Umbilical cord (tissue), 2 donors: ENCODE data around the gene MAML2. TPM values are rescaled to one million over a fixed set of nuclear protein-coding genes. Genes with fewer than 3 reads are reported as not detected.

Source experiments
- DNase-seq: peaks from one replicate; pipeline ENCODE4 v3.0.0-alpha.2; 2015; ENCODE audit warnings: low spot score
- total RNA-seq: library from RNA; depleted of rRNA; stranded (reverse); fragments of >200 nt; gene quantifications from one replicate; pipeline ENCODE4 v1.2.3, GENCODE V29; 2014; ENCODE audit warnings: low replicate concordance; ENCODE audit not compliant: insufficient read depth

MAML2 gene
- total RNA-seq, 1 donor from 2014 or later = 17.1 TPM

GRCh38 chr11:96318850-96319249, 24.1 kb downstream of the MAML2 start:
- DNase-seq = no peak

GRCh38 chr11:96318399-96318798, 24.6 kb downstream of the MAML2 start:
- DNase-seq = no peak

- DNase-seq = peak; percentile 61
Measured at GRCh38 chr11:96317985-96318384, 25.0 kb downstream of the MAML2 start.

GRCh38 chr11:96317571-96317970, 25.4 kb downstream of the MAML2 start:
- no peak for DNase-seq

GRCh38 chr11:96316869-96317268, 26.1 kb downstream of the MAML2 start:
- peak; percentile 68 for DNase-seq

- DNase-seq = no peak
Measured at GRCh38 chr11:96315476-96315875, 27.5 kb downstream of the MAML2 start.

GRCh38 chr11:96314326-96315020, 28.5 kb downstream of the MAML2 start:
- no peak for DNase-seq

- no peak for DNase-seq
Measured at GRCh38 chr11:96313163-96313562, 29.8 kb downstream of the MAML2 start.

- DNase-seq = peak; percentile 66
Measured at GRCh38 chr11:96311120-96311568, 31.9 kb downstream of the MAML2 start.

- DNase-seq = no peak
Measured at GRCh38 chr11:96310236-96310635, 32.8 kb downstream of the MAML2 start.

GRCh38 chr11:96309643-96310017, 33.4 kb downstream of the MAML2 start:
- DNase-seq = no peak

GRCh38 chr11:96309016-96309642, 33.9 kb downstream of the MAML2 start:
- DNase-seq = no peak

GRCh38 chr11:96307776-96308140, 35.2 kb downstream of the MAML2 start:
- DNase-seq = peak; percentile 89

GRCh38 chr11:96306933-96307775, 35.8 kb downstream of the MAML2 start:
- peak; percentile 99 for DNase-seq

GRCh38 chr11:96306600-96306932, 36.4 kb downstream of the MAML2 start:
- no peak for DNase-seq

- no peak for DNase-seq
Measured at GRCh38 chr11:96306071-96306470, 36.9 kb downstream of the MAML2 start.

GRCh38 chr11:96303980-96304379, 39.0 kb downstream of the MAML2 start:
- DNase-seq = no peak

- DNase-seq = peak; percentile 69
Measured at GRCh38 chr11:96303064-96303463, 39.9 kb downstream of the MAML2 start.

- no peak for DNase-seq
Measured at GRCh38 chr11:96301818-96302217, 41.2 kb downstream of the MAML2 start.

- no peak for DNase-seq
Measured at GRCh38 chr11:96299155-96299888, 43.7 kb downstream of the MAML2 start.

GRCh38 chr11:96295369-96295768, 47.6 kb downstream of the MAML2 start:
- no peak for DNase-seq

GRCh38 chr11:96294289-96294688, 48.7 kb downstream of the MAML2 start:
- no peak for DNase-seq
